KMS-11 (cell line): ENCODE results near the gene PPA2.

Source experiments
- H2AFZ ChIP-seq: fragments of 200-600 bp; sonication (generic); 2 replicates; pipeline ENCODE4 v1.6.1; 2016; ENCODE audit warnings: antibody characterized with exemption, mixed run types, low read depth
- H3K27ac ChIP-seq: fragments of 200-600 bp; sonication (generic); 2 replicates; pipeline ENCODE4 v1.6.1; 2016; ENCODE audit warnings: mild to moderate bottlenecking, mixed run types
- H3K27me3 ChIP-seq: fragments of 200-600 bp; sonication (generic); 2 replicates; pipeline ENCODE4 v1.6.1; 2017; ENCODE audit warnings: mild to moderate bottlenecking, low read depth, mixed run types, moderate library complexity; ENCODE audit not compliant: insufficient read depth
- H3K36me3 ChIP-seq: fragments of 200-600 bp; sonication (generic); 2 replicates; pipeline ENCODE4 v1.6.1; 2017; ENCODE audit warnings: mild to moderate bottlenecking, mixed run types; ENCODE audit not compliant: insufficient read depth
- H3K4me1 ChIP-seq: fragments of 200-600 bp; sonication (generic); 2 replicates; pipeline ENCODE4 v1.6.1; 2016; ENCODE audit warnings: mild to moderate bottlenecking, low read depth, mixed run types; ENCODE audit not compliant: poor library complexity, severe bottlenecking
- H3K4me2 ChIP-seq: fragments of 200-600 bp; sonication (generic); 2 replicates; pipeline ENCODE4 v1.7.0; 2016; ENCODE audit warnings: mild to moderate bottlenecking, mixed run types
- H3K4me3 ChIP-seq: fragments of 200-600 bp; sonication (generic); IDR thresholded peaks from 2 replicates; pipeline ENCODE4 v1.6.1; 2017; ENCODE audit warnings: low read depth, low read length, mixed read lengths; ENCODE audit not compliant: insufficient read depth
- H3K79me2 ChIP-seq: fragments of 200-600 bp; sonication (generic); 2 replicates; pipeline ENCODE4 v1.6.1; 2016; ENCODE audit warnings: low read depth, mixed run types; ENCODE audit not compliant: insufficient read depth
- H3K9ac ChIP-seq: fragments of 200-600 bp; sonication (generic); 2 replicates; pipeline ENCODE4 v1.6.1; 2016; ENCODE audit warnings: mild to moderate bottlenecking, mixed run types
- H4K20me1 ChIP-seq: fragments of 200-600 bp; sonication (generic); 2 replicates; pipeline ENCODE4 v1.6.1; 2016; ENCODE audit warnings: mild to moderate bottlenecking, mixed run types; ENCODE audit not compliant: insufficient read depth
- TF ChIP-seq, protein P1 (sequence below): fragments of 200-600 bp; sonication (generic); conservative IDR thresholded peaks from 2 replicates; pipeline ENCODE4 v1.6.1; 2017; ENCODE audit warnings: low read depth, mild to moderate bottlenecking, antibody characterized with exemption, low read length, moderate library complexity, mixed read lengths

PPA2 gene

DNA sequence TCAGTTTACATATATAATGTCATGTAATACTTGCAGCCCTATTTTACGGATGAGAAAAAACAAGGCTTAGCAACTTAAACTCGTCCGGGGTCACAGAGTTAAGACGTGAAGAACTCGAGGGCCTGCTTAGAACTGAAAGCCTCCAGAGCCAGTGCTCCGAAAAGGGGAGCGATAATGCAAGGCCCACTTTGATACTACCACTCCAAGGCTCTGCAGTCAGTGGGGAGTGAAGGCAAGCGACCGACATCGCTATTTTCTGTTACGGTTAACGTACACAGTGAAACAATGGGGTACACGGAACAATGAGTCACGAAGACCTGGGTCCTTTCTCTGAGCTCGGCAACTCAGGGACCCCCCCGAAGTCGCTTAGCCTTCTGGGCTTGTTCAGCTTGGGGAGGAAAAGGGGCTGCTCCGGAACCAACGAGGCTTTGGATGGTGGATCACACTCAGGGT lies 965 bp downstream of the PPA2 start:
- Histone ChIP-seq H3K4me1 (peaks cover 43% of the 10 kb centered on the region), H3K27me3 (no peaks in the 10 kb centered on the region), H3K36me3 (no peaks in the 10 kb centered on the region), H2AFZ (peak overlapping the region; percentile 75; the same call in 1 of the 2 replicates), H3K4me3 (no peak overlapping the region), H3K27ac (peak overlapping the region; percentile 91), H4K20me1 (peaks cover 9% of the 10 kb centered on the region; the same call in 1 of the 2 replicates), H3K9ac (peak overlapping the region; percentile 94), H3K4me2 (peak overlapping the region; percentile 91), H3K79me2 (peaks cover 53% of the 10 kb centered on the region)
- TF ChIP-seq, protein P1, sequence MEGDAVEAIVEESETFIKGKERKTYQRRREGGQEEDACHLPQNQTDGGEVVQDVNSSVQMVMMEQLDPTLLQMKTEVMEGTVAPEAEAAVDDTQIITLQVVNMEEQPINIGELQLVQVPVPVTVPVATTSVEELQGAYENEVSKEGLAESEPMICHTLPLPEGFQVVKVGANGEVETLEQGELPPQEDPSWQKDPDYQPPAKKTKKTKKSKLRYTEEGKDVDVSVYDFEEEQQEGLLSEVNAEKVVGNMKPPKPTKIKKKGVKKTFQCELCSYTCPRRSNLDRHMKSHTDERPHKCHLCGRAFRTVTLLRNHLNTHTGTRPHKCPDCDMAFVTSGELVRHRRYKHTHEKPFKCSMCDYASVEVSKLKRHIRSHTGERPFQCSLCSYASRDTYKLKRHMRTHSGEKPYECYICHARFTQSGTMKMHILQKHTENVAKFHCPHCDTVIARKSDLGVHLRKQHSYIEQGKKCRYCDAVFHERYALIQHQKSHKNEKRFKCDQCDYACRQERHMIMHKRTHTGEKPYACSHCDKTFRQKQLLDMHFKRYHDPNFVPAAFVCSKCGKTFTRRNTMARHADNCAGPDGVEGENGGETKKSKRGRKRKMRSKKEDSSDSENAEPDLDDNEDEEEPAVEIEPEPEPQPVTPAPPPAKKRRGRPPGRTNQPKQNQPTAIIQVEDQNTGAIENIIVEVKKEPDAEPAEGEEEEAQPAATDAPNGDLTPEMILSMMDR, result no peak

DNA sequence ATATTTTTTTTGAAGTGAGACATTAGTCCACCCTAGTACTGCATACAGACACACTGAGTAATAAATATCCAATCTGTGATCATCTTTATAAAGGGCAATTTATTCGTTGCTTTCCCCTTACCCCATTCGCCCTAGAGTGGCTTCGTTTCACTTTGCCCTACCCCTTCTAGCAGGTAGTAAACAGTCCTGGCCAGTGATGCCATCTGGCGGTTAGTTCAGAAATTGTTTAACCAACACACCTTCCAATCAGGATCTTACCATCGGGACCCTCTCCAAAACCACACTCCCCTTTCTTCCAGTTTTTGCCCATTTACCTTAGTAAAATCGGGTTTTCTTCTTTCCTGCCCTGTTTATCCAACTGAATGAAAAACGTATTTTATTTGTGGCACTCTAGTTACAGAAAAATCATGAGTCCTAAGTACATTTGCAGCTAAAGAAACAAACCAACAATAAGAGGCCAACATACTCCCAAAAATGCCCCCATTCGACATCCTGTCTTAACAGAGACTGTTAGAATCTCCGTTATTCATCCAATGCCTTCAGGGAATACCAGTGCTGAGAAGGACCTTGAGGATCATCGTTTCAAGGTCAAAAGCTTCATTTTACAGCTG lies 2.2 kb downstream of the PPA2 start:
- no peak overlapping the region for H3K4me3 ChIP-seq
- peaks cover 63% of the 10 kb centered on the region for H3K79me2 ChIP-seq

DNA sequence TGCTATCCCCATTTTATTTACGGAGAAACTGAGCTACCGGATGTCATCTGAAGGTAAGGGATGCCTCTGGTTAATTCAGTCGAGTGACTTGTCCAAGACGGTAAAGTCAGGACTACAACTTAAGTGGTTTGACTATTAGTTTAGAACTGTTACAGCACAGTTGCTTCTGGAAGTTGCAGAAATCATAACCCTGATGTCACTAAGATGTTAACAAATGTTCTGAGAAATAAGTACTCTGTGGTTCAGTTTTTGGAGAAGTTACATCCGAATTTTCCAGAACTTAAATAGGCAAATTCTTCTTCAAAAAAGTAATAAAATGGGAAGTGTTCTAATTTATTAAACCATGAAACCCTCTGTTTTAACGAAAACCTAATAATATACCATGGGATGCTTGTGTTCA lies 3.1 kb downstream of the PPA2 start:
- no peaks in the 10 kb centered on the region for H3K36me3 ChIP-seq
- no peak overlapping the region for H3K27ac ChIP-seq
- H4K20me1 ChIP-seq, result peaks cover 9% of the 10 kb centered on the region; the same call in 1 of the 2 replicates
- H3K27me3 ChIP-seq, result no peaks in the 10 kb centered on the region
- H3K79me2 ChIP-seq, result peaks cover 70% of the 10 kb centered on the region
- no peak overlapping the region for H3K9ac ChIP-seq
- peaks cover 43% of the 10 kb centered on the region for H3K4me1 ChIP-seq
- no peak overlapping the region for H2AFZ ChIP-seq
- TF ChIP-seq, protein P1, result no peak
- H3K4me2 ChIP-seq, result peak overlapping the region; percentile 91; the same call in 1 of the 2 replicates
- no peak overlapping the region for H3K4me3 ChIP-seq

More for the DNA sequence above, 2.2 kb downstream of the PPA2 start:
- peak overlapping the region; percentile 94; the same call in 1 of the 2 replicates for H3K9ac ChIP-seq
- TF ChIP-seq, protein P1, result peak; percentile 92
- H3K4me1 ChIP-seq, result peaks cover 43% of the 10 kb centered on the region
- no peaks in the 10 kb centered on the region for H3K36me3 ChIP-seq
- peak overlapping the region; percentile 91; the same call in 1 of the 2 replicates for H3K27ac ChIP-seq
- no peak overlapping the region for H2AFZ ChIP-seq
- H4K20me1 ChIP-seq, result peaks cover 9% of the 10 kb centered on the region; the same call in 1 of the 2 replicates
- H3K4me2 ChIP-seq, result peak overlapping the region; percentile 91
- no peaks in the 10 kb centered on the region for H3K27me3 ChIP-seq

DNA sequence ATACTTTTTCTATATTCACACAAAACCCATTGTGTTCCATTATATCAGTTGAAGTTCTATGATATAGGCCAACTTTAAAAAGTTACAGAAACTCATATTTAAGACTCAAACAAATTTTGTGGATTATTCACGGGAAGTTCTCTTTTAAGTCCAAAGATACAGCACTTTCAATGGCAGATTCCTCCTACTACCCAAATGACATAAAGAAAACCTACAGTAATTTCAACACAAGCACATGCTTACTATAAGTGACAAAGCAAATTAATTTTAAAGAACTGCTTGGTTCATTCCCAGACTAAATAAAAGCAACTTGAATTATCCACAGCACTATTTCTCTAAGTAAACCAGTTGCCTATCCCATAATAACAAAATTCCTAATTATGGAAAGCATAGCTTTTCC lies 4.1 kb downstream of the PPA2 start:
- Histone ChIP-seq H2AFZ (no peak overlapping the region), H3K27me3 (no peaks in the 10 kb centered on the region), H3K4me2 (peak overlapping the region; percentile 1; the same call in 1 of the 2 replicates), H3K36me3 (no peaks in the 10 kb centered on the region), H3K9ac (no peak overlapping the region), H3K4me3 (no peak overlapping the region), H3K27ac (no peak overlapping the region), H4K20me1 (peaks cover 9% of the 10 kb centered on the region; the same call in 1 of the 2 replicates), H3K79me2 (peaks cover 70% of the 10 kb centered on the region), H3K4me1 (peaks cover 43% of the 10 kb centered on the region)
- TF ChIP-seq, protein P1, result no peak
